Activated CD4-positive, alpha-beta T cell treated with anti-CD3 and anti-CD28 coated beads, Interleukin-2, amount 50 U/mL, for 48 hours (primary cell): ENCODE measurements around the gene GALNT18.

ENCODE experiments used
- DNase-seq, 2 experiments: peaks; one replicate each; pipeline ENCODE4 v3.0.0-alpha.2; 2020

The GALNT18 gene

GRCh38 chr11:11336664-11337063, 285.1 kb downstream of the GALNT18 start:
- no peak for DNase-seq

- no peak for DNase-seq
Observed at GRCh38 chr11:11335043-11335442, 286.8 kb downstream of the GALNT18 start.

- no peak for DNase-seq
Observed at GRCh38 chr11:11334607-11335006, 287.2 kb downstream of the GALNT18 start.

GRCh38 chr11:11332141-11332710, 289.6 kb downstream of the GALNT18 start:
- DNase-seq = no peak

- DNase-seq = no peak
Observed at GRCh38 chr11:11329062-11329806, 292.6 kb downstream of the GALNT18 start.

GRCh38 chr11:11324090-11324489, 297.7 kb downstream of the GALNT18 start:
- DNase-seq = no peak

GRCh38 chr11:11322101-11322500, 299.7 kb downstream of the GALNT18 start:
- no peak for DNase-seq

GRCh38 chr11:11320825-11321224, 301.0 kb downstream of the GALNT18 start:
- no peak for DNase-seq

- no peak for DNase-seq
Observed at GRCh38 chr11:11318961-11319360, 302.8 kb downstream of the GALNT18 start.

GRCh38 chr11:11318461-11318860, 303.3 kb downstream of the GALNT18 start:
- no peak for DNase-seq

- no peak for DNase-seq
Observed at GRCh38 chr11:11316651-11317230, 305.1 kb downstream of the GALNT18 start.

GRCh38 chr11:11313902-11314692, 307.7 kb downstream of the GALNT18 start:
- DNase-seq = no peak

GRCh38 chr11:11313426-11313825, 308.4 kb downstream of the GALNT18 start:
- no peak for DNase-seq

GRCh38 chr11:11312738-11313137, 309.1 kb downstream of the GALNT18 start:
- DNase-seq = no peak

GRCh38 chr11:11311169-11311568, 310.6 kb downstream of the GALNT18 start:
- no peak for DNase-seq

GRCh38 chr11:11309906-11310305, 311.9 kb downstream of the GALNT18 start:
- DNase-seq = no peak

GRCh38 chr11:11308249-11308648, 313.6 kb downstream of the GALNT18 start:
- no peak for DNase-seq

- DNase-seq = no peak
Observed at GRCh38 chr11:11306855-11307254, 314.9 kb downstream of the GALNT18 start.

GRCh38 chr11:11304550-11304949, 317.3 kb downstream of the GALNT18 start:
- no peak for DNase-seq

GRCh38 chr11:11302565-11302964, 319.2 kb downstream of the GALNT18 start:
- DNase-seq = no peak

GRCh38 chr11:11301212-11301611, 320.6 kb downstream of the GALNT18 start:
- no peak for DNase-seq

GRCh38 chr11:11297578-11297977, 324.2 kb downstream of the GALNT18 start:
- no peak for DNase-seq

GRCh38 chr11:11296434-11296833, 325.4 kb downstream of the GALNT18 start:
- no peak for DNase-seq

- no peak for DNase-seq
Observed at GRCh38 chr11:11294551-11294855, 327.3 kb downstream of the GALNT18 start.
